ENCODE results near the gene SHTN1. TPM values are rescaled to one million over a fixed set of nuclear protein-coding genes. Genes with fewer than 3 reads are reported as not detected.

Gene SHTN1
- total RNA-seq, 2 donors from 2014 or later: 13.9 to 18.2 TPM

GRCh38 chr10:116905845-116906210 is 99.2 kb downstream of the SHTN1 start:
- ATAC-seq (ENCODE audit: insufficient number of reproducible peaks, low FRiP score, low read depth): no peak
- TF ChIP-seq CTCF (IDR thresholded peaks at IDR 0.05): no peak
- H3K4me1 ChIP-seq (ENCODE audit: control insufficient read depth in 1 of 2, low read depth in 2 of 2): no peaks in the 10 kb centered on the region

GRCh38 chr10:116899626-116900025 is 105.4 kb downstream of the SHTN1 start:
- DNase-seq (ENCODE audit: low spot score): no peak
- H3K27ac ChIP-seq: no peak overlapping the region
- H3K36me3 ChIP-seq: no peaks in the 10 kb centered on the region
- H3K9me3 ChIP-seq: no peaks in the 10 kb centered on the region
- TF ChIP-seq CTCF (IDR thresholded peaks at IDR 0.05): no peak
- H3K4me1 ChIP-seq (ENCODE audit: control insufficient read depth in 1 of 2, low read depth in 2 of 2): no peaks in the 10 kb centered on the region
- no peak for ATAC-seq (ENCODE audit: insufficient number of reproducible peaks, low FRiP score, low read depth)
- no peak overlapping the region for H3K4me3 ChIP-seq
- no peaks in the 10 kb centered on the region for H3K27me3 ChIP-seq (replicated peaks; ENCODE audit: insufficient read depth)

More at GRCh38 chr10:116905845-116906210, 99.2 kb downstream of the SHTN1 start:
- Histone ChIP-seq H3K36me3 (no peaks in the 10 kb centered on the region), H3K27ac (no peak overlapping the region), H3K27me3 (replicated peaks; ENCODE audit: insufficient read depth) (no peaks in the 10 kb centered on the region), H3K4me3 (no peak overlapping the region), H3K9me3 (no peaks in the 10 kb centered on the region)
- DNase-seq (ENCODE audit: low spot score): no peak

GRCh38 chr10:116893686-116894037 is 111.3 kb downstream of the SHTN1 start:
- ATAC-seq (ENCODE audit: insufficient number of reproducible peaks, low FRiP score, low read depth): no peak
- no peak for TF ChIP-seq CTCF (IDR thresholded peaks at IDR 0.05)

GRCh38 chr10:116892907-116893685 is 111.9 kb downstream of the SHTN1 start:
- ATAC-seq (ENCODE audit: insufficient number of reproducible peaks, low FRiP score, low read depth) (no peak), DNase-seq (ENCODE audit: low spot score) (no peak)
- Histone ChIP-seq H3K27ac (no peak overlapping the region), H3K4me3 (no peak overlapping the region), H3K36me3 (no peaks in the 10 kb centered on the region), H3K9me3 (no peaks in the 10 kb centered on the region), H3K27me3 (replicated peaks; ENCODE audit: insufficient read depth) (no peaks in the 10 kb centered on the region), H3K4me1 (ENCODE audit: control insufficient read depth in 1 of 2, low read depth in 2 of 2) (peaks cover 0 to 12% of the 10 kb centered on the region in 2 donors)
- no peak for TF ChIP-seq CTCF (IDR thresholded peaks at IDR 0.05)

More at GRCh38 chr10:116893686-116894037, 111.3 kb downstream of the SHTN1 start:
- Histone ChIP-seq H3K27ac (no peak overlapping the region), H3K9me3 (no peaks in the 10 kb centered on the region), H3K4me3 (no peak overlapping the region), H3K4me1 (ENCODE audit: control insufficient read depth in 1 of 2, low read depth in 2 of 2) (peaks cover 0 to 12% of the 10 kb centered on the region in 2 donors), H3K36me3 (no peaks in the 10 kb centered on the region), H3K27me3 (replicated peaks; ENCODE audit: insufficient read depth) (no peaks in the 10 kb centered on the region)
- DNase-seq (ENCODE audit: low spot score): no peak

GRCh38 chr10:116891208-116891607 is 113.8 kb downstream of the SHTN1 start:
- ATAC-seq (ENCODE audit: insufficient number of reproducible peaks, low FRiP score, low read depth) (no peak), DNase-seq (ENCODE audit: low spot score) (no peak)
- H3K36me3 ChIP-seq: no peaks in the 10 kb centered on the region
- H3K4me1 ChIP-seq (ENCODE audit: control insufficient read depth in 1 of 2, low read depth in 2 of 2): peaks cover 0 to 12% of the 10 kb centered on the region in 2 donors
- H3K9me3 ChIP-seq: no peaks in the 10 kb centered on the region
- H3K27me3 ChIP-seq (replicated peaks; ENCODE audit: insufficient read depth): no peaks in the 10 kb centered on the region
- TF ChIP-seq CTCF (IDR thresholded peaks at IDR 0.05): no peak
- peak overlapping the region; percentile 13 for H3K4me3 ChIP-seq
- no peak overlapping the region for H3K27ac ChIP-seq
